Measurements from ENCODE around the gene FXYD3. TPM values are rescaled to one million over a fixed set of nuclear protein-coding genes. Genes with fewer than 3 reads are reported as not detected.
"Not testable (repeated sequence)": the region's sequence is repeated elsewhere in the genome, so short reads cannot be mapped to it uniquely, and the experiment has no call there.

Gene FXYD3
- total RNA-seq, 1 donor from 2014 or later, result 17.3 TPM

- peaks cover 4% of the 10 kb centered on the region for H3K9me3 Mint-ChIP-seq (ENCODE audit: low read depth)
- no peaks in the 10 kb centered on the region for H3K36me3 Mint-ChIP-seq (ENCODE audit: insufficient read depth)
- no peak overlapping the region for H3K4me3 Mint-ChIP-seq (ENCODE audit: low read depth)
- DNase-seq (ENCODE audit: low spot score, unreplicated experiment), result no peak
- H3K27me3 Mint-ChIP-seq, result peaks cover 18% of the 10 kb centered on the region
- TF ChIP-seq CTCF (IDR thresholded peaks at IDR 0.05; ENCODE audit: unreplicated experiment), result no peak
- no peak overlapping the region for H3K27ac Mint-ChIP-seq
- peaks cover 8% of the 10 kb centered on the region for H3K4me1 Mint-ChIP-seq (ENCODE audit: low read depth)
These were observed 12.9 kb downstream of the FXYD3 start for GRCh38 chr19:35128398-35129057.

- H3K27ac Mint-ChIP-seq, result not testable (repeated sequence)
These were observed 14.2 kb downstream of the FXYD3 start for GRCh38 chr19:35129724-35130274.

GRCh38 chr19:35130761-35131720 lies 15.4 kb downstream of the FXYD3 start:
- Mint-ChIP-seq H3K9me3 (ENCODE audit: low read depth) (peaks cover 4% of the 10 kb centered on the region), H3K27ac (no peak overlapping the region), H3K36me3 (ENCODE audit: insufficient read depth) (no peaks in the 10 kb centered on the region), H3K27me3 (peaks cover 11% of the 10 kb centered on the region), H3K4me3 (ENCODE audit: low read depth) (no peak overlapping the region), H3K4me1 (ENCODE audit: low read depth) (peaks cover 12% of the 10 kb centered on the region)
- TF ChIP-seq CTCF (IDR thresholded peaks at IDR 0.05; ENCODE audit: unreplicated experiment), result no peak
- no peak for DNase-seq (ENCODE audit: low spot score, unreplicated experiment)

More at GRCh38 chr19:35129724-35130274, 14.2 kb downstream of the FXYD3 start:
- not testable (repeated sequence) for H3K36me3 Mint-ChIP-seq (ENCODE audit: insufficient read depth); H3K9me3 Mint-ChIP-seq (ENCODE audit: low read depth); H3K4me3 Mint-ChIP-seq (ENCODE audit: low read depth); DNase-seq (ENCODE audit: low spot score, unreplicated experiment)
- H3K27me3 Mint-ChIP-seq, result peaks cover 15% of the 10 kb centered on the region
- peaks cover 10% of the 10 kb centered on the region for H3K4me1 Mint-ChIP-seq (ENCODE audit: low read depth)

GRCh38 chr19:35132254-35132653 lies 16.6 kb downstream of the FXYD3 start:
- Mint-ChIP-seq H3K4me1 (ENCODE audit: low read depth) (peaks cover 15% of the 10 kb centered on the region), H3K27me3 (peaks cover 15% of the 10 kb centered on the region), H3K36me3 (ENCODE audit: insufficient read depth) (no peaks in the 10 kb centered on the region), H3K27ac (no peak overlapping the region), H3K4me3 (ENCODE audit: low read depth) (no peak overlapping the region), H3K9me3 (ENCODE audit: low read depth) (peaks cover 4% of the 10 kb centered on the region)
- no peak for TF ChIP-seq CTCF (IDR thresholded peaks at IDR 0.05; ENCODE audit: unreplicated experiment)
- no peak for DNase-seq (ENCODE audit: low spot score, unreplicated experiment)

GRCh38 chr19:35133826-35134225 lies 18.2 kb downstream of the FXYD3 start:
- Mint-ChIP-seq H3K27me3 (peaks cover 17% of the 10 kb centered on the region), H3K4me1 (ENCODE audit: low read depth) (peaks cover 18% of the 10 kb centered on the region), H3K4me3 (ENCODE audit: low read depth) (no peak overlapping the region), H3K27ac (no peak overlapping the region), H3K36me3 (ENCODE audit: insufficient read depth) (no peaks in the 10 kb centered on the region), H3K9me3 (ENCODE audit: low read depth) (peaks cover 4% of the 10 kb centered on the region)
- DNase-seq (ENCODE audit: low spot score, unreplicated experiment), result no peak
- TF ChIP-seq CTCF (IDR thresholded peaks at IDR 0.05; ENCODE audit: unreplicated experiment), result no peak

Data from progenitor cell of endocrine pancreas (in vitro differentiated cells).